Nephron (organoid): ENCODE measurements around the gene CCL3.
A peak's percentile ranks its signal among the peaks of the same experiment; 100 is the strongest.

Source experiments
- H3K27ac Mint-ChIP-seq, 3 experiments: 2 replicates each; pipeline ENCODE4 v1.8.0; 2020; ENCODE audit warnings: mixed read lengths in 3 of 3, mild to moderate bottlenecking in 2 of 3, moderate library complexity in 1 of 3
- H3K27me3 Mint-ChIP-seq: 2 replicates; pipeline ENCODE4 v1.8.0; 2021; ENCODE audit warnings: low read depth, mild to moderate bottlenecking, moderate library complexity, mixed read lengths
- H3K36me3 Mint-ChIP-seq: 2 replicates; pipeline ENCODE4 v1.8.0; 2020; ENCODE audit warnings: low read depth, mixed read lengths
- H3K4me1 Mint-ChIP-seq: 2 replicates; pipeline ENCODE4 v1.8.0; 2020; ENCODE audit warnings: mixed read lengths
- H3K4me3 Mint-ChIP-seq, 3 experiments: 2 replicates each; pipeline ENCODE4 v1.8.0; 2020; ENCODE audit warnings: mild to moderate bottlenecking in 3 of 3, mixed read lengths in 3 of 3, moderate library complexity in 2 of 3
- H3K9me3 Mint-ChIP-seq: 2 replicates; pipeline ENCODE4 v1.8.0; 2020; ENCODE audit warnings: mixed read lengths
- TF ChIP-seq, protein P1 (sequence below), 3 experiments: fragments of 200-600 bp; sonication (generic); IDR thresholded peaks; one replicate each; pipeline ENCODE4 v1.5.0; 2021; ENCODE audit warnings: antibody characterized with exemption in 3 of 3; ENCODE audit not compliant: unreplicated experiment in 3 of 3

CCL3 gene

DNA sequence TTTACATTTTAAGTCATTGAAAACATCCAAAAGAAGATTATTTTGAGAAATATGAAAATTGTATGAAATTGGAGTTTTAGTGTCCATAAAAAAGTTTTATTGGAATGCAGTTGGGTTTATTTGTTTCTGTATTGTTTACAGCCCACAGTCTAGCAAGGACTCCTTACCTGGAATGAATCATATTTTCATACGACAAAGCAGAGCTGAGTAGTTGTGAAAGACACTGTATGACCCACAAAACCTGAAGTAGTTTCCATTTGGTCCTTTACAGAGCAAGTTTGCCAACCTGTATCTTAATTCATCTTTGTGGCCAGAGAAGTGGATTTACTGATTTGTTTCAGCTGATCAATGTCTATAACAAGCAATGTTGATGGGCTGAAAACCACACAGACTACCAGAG is 15.6 kb downstream of the CCL3 start:
- TF ChIP-seq, protein P1, sequence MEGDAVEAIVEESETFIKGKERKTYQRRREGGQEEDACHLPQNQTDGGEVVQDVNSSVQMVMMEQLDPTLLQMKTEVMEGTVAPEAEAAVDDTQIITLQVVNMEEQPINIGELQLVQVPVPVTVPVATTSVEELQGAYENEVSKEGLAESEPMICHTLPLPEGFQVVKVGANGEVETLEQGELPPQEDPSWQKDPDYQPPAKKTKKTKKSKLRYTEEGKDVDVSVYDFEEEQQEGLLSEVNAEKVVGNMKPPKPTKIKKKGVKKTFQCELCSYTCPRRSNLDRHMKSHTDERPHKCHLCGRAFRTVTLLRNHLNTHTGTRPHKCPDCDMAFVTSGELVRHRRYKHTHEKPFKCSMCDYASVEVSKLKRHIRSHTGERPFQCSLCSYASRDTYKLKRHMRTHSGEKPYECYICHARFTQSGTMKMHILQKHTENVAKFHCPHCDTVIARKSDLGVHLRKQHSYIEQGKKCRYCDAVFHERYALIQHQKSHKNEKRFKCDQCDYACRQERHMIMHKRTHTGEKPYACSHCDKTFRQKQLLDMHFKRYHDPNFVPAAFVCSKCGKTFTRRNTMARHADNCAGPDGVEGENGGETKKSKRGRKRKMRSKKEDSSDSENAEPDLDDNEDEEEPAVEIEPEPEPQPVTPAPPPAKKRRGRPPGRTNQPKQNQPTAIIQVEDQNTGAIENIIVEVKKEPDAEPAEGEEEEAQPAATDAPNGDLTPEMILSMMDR (IDR thresholded peaks at IDR 0.05; ENCODE audit: unreplicated experiment in 3 of 3) = no peak
- H3K4me3 Mint-ChIP-seq = no peak overlapping the region
- no peaks in the 10 kb centered on the region for H3K9me3 Mint-ChIP-seq
- H3K27ac Mint-ChIP-seq = no peak overlapping the region
- H3K27me3 Mint-ChIP-seq = peaks cover 3% of the 10 kb centered on the region
- H3K4me1 Mint-ChIP-seq = no peaks in the 10 kb centered on the region
- no peaks in the 10 kb centered on the region for H3K36me3 Mint-ChIP-seq

DNA sequence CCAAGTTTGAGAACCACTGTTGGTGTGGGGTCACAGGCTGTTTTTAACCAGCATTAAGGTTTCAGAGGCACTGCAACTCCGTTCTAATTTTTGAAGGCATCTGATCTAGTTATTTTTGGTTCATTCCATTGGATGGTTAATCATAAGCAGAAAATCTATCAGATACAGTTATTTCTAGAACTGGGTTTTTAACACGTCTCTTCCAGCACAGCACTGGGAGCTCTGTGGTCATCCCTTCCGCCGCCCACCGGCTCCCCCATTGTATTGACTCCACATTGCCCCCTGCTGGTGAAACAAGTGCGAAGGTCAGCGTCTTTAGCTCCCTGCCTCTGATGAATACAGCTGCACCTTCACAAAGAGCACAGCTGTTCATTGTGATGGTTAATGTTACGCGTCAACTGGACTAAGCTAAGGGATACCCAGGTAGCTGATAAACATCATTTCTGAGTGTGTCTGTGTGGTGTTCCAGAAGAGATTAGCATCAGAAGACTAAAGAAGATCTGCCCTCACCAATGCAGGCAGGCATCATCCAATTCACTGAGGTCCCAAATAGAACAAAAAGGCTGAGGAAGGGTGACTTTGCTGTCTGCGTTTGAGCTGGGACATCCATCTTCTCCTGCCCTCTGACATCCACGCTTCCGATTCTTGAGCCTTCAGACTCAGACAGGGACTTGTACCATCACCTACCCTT is 17.4 kb downstream of the CCL3 start:
- TF ChIP-seq, protein P1 (IDR thresholded peaks at IDR 0.05; ENCODE audit: unreplicated experiment in 3 of 3) = peak; percentile 48 to 62 (median 59)
- Mint-ChIP-seq H3K4me1 (no peaks in the 10 kb centered on the region), H3K4me3 (no peak overlapping the region)

DNA sequence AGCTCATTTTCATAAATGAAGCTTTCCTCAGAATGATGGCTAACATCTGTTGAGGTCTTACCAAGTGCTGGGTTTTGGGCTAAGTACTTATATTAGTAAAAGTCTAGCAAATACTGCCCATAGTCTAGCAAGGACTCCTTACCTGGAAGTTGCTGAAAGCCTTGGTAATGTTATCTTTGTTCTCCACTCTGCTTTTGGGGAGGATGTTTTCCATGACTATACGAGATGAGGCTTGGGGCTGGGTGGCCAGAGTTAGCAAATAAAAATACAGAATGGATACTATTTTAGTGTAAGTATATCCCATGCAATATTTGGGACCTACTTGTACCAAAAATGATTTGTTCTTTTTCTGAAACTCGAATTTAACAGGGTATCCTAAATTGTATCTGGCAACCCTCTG is 18.2 kb downstream of the CCL3 start:
- no peak overlapping the region for H3K27ac Mint-ChIP-seq
- no peak overlapping the region for H3K4me3 Mint-ChIP-seq
- H3K36me3 Mint-ChIP-seq = no peaks in the 10 kb centered on the region
- H3K4me1 Mint-ChIP-seq = no peaks in the 10 kb centered on the region
- no peaks in the 10 kb centered on the region for H3K9me3 Mint-ChIP-seq
- TF ChIP-seq, protein P1 (IDR thresholded peaks at IDR 0.05; ENCODE audit: unreplicated experiment in 3 of 3) = no peak
- H3K27me3 Mint-ChIP-seq = peaks cover 3% of the 10 kb centered on the region

More for the DNA sequence above, 17.4 kb downstream of the CCL3 start:
- Mint-ChIP-seq H3K27me3 (peaks cover 3% of the 10 kb centered on the region), H3K36me3 (no peaks in the 10 kb centered on the region), H3K27ac (no peak overlapping the region), H3K9me3 (no peaks in the 10 kb centered on the region)

DNA sequence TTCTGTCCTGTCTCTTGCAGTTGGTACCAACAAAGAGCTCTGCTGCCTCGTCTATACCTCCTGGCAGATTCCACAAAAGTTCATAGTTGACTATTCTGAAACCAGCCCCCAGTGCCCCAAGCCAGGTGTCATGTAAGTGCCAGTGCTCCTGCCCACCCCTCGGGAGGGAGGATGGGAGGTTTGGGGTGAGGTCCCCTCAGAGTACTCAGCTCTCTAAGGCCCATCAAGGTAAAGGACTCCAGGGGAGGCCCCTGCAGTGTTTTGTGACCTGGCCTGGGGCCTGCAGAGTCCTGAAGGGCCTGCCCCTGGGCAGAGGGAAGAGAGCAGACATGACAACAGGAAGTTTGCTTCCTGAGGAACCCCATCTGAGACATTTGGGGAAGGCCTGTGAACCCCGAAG is 19.5 kb downstream of the CCL3 start:
- Mint-ChIP-seq H3K4me1 (no peaks in the 10 kb centered on the region), H3K9me3 (no peaks in the 10 kb centered on the region), H3K4me3 (no peak overlapping the region), H3K27me3 (peaks cover 3% of the 10 kb centered on the region), H3K27ac (no peak overlapping the region), H3K36me3 (no peaks in the 10 kb centered on the region)
- TF ChIP-seq, protein P1 (IDR thresholded peaks at IDR 0.05; ENCODE audit: unreplicated experiment in 3 of 3) = no peak

DNA sequence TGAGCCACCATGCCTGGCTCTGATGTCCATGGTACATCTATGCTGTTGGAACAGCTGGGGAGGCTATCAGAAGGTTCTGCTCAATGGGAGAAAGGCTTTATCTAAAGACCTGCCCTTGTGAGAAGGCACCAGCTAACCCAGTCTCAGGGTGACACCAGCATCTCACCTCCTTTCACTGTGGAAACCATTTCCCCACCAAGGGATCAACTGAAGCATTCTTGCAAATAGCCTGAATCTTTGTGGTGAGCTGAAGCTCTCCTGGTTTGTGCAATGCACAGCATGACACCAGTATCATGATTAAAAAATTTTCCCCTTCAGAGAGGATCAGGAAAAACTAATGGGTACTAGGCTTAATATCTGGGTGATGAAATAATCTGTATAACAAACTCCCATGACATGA is 20.8 kb downstream of the CCL3 start:
- Mint-ChIP-seq H3K27me3 (peaks cover 3% of the 10 kb centered on the region), H3K4me1 (no peaks in the 10 kb centered on the region), H3K36me3 (no peaks in the 10 kb centered on the region)

More for the DNA sequence above, 20.8 kb downstream of the CCL3 start:
- Mint-ChIP-seq H3K4me3 (no peak overlapping the region), H3K27ac (no peak overlapping the region), H3K9me3 (no peaks in the 10 kb centered on the region)
- TF ChIP-seq, protein P1 (IDR thresholded peaks at IDR 0.05; ENCODE audit: unreplicated experiment in 3 of 3) = no peak
